ENCODE measurements around the gene BRWD1. TPM values are rescaled to one million over a fixed set of nuclear protein-coding genes. Genes with fewer than 3 reads are reported as not detected.
"Not testable (repeated sequence)": the region's sequence is repeated elsewhere in the genome, so short reads cannot be mapped to it uniquely, and the experiment has no call there.

Gene BRWD1
- polyA plus RNA-seq, 12 donors = 27.4 to 41.1 (median 37.0) TPM; not detected in 1

DNA sequence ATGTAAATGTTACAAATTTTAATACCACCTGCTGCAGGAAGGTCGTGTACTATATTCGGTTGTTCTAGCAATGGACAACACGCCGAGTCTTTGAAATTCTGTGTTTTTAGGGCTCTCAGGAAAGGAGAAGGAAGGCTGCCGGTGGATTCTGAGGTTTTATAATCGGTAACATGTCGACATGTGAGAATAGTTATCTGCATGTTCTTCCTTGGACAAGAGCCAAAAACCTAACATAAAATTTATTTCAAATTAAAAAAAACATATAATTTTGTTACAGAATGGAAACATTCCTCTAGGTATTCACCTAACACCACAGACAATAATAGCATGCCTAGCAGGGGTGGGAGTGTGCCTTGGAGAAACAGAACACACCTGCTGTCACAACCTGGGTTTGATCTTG is 135.0 kb downstream of the BRWD1 start:
- no peak for DNase-seq

DNA sequence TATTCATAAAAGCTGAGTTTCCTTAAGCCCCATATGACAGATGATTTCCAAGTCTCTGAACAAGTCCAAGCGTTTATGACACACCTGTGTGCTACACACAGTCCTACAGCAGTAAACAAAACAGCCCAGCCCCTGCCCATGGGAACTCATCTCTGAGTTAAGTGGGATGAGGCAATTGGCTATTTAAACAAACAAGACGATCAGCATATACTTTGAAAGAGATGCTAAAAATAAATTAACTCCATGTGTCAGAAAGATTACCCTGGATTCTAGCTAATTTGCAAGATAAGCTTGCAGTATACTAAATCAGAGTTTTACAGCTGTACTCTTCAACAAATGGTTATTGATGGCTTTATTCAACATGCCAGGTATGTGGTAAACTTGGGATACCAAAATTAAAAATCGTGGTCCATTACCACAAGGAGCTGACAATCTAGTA is 137.1 kb downstream of the BRWD1 start:
- no peak for DNase-seq

DNA sequence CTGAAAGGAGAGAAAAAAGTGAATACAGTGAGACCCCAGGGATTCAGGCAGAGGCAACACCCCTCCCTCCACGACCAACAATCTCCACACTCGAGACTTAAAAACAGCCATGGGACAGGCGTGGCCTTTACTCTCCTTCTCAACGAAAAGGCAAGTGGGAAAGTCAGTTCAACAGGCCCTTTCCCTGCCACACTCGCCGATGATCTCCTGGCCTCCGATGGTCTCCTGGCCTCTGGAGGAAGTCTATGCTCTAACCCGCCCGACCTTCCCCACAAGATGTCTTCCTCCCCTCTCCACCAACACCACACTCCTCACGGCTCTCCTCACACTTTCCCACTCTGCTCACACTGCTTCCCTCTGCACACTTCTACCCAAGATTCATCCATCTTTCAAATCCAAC is 137.8 kb downstream of the BRWD1 start:
- DNase-seq = no peak

DNA sequence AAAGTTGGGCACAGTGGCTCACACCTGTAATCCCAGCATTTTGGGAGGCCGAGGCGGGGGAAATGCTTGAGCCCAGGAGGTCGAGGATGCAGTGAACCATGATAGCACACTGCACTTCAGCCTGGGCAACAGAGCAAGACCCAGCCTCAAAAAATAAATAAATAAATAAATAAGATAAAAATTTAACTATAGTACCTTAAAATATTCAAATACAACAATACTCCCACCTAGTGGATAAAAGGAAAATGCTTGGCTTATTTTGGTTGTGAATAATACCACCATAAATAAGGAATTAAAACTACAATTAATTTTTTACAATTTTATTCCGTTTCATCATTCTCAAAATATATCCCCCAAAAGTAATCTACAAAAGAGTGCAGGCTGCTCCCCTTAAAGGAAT is 138.3 kb downstream of the BRWD1 start:
- no peak for DNase-seq

DNA sequence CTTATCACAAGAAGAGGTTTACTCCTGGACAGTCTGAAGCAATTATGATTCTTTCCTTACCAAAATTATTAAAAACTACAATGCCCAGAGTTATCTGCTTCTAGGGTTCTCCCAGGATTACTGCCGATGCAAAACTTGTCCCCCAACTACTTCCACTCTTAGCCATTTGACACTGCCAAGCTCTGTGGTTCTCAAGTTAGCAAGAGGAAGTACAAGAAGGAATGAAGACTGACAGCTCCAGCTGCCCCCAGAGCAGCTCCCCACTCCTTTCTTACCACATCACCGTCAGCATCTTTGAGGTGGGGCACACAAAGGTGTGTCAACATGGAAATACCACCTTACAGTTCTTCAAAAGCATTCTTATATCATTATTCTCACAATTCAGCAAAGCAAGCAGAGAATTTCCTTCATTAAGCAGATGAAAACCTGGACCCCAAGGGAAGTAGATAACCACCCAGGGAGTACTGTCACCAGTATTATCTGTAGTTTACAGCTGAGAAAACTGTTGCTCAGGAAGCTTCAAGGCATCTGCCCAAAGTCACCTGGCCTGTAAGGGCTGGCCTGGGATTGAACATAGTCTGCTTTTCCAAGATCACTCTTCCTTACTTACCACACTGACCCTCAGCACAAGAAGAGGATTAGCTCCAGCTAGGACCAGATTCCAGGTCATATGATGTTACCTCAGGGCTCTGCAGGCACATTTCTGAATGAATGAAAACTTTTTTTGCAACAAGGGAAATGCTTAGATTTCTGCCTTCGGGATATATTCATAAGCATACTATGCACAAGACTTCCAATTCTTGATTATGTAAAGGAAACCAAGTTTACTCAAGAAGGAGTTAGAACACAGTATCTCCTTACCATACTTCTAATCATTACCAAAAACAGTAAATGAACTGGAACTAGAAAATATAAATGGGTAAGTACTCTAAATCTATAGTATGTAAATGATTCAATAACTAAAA is 139.4 kb downstream of the BRWD1 start:
- DNase-seq = no peak

DNA sequence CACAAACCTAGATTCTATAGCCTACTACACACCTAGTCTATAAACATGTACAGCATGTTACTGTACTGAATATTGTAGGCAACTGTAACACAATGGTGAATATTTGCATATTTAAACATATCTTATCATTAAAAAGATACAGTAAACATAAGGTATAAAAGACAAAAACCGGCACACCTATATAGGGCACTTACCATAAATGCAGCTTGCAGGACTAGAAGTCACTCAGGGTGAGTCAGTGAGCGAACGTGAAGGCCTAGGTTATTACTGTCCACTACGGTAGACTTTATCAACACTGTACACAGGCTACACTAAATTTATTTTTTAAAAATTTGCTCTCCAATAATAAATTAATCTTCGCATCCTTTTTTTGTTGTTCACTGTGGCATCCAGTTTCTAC is 143.5 kb downstream of the BRWD1 start:
- DNase-seq = no peak

DNA sequence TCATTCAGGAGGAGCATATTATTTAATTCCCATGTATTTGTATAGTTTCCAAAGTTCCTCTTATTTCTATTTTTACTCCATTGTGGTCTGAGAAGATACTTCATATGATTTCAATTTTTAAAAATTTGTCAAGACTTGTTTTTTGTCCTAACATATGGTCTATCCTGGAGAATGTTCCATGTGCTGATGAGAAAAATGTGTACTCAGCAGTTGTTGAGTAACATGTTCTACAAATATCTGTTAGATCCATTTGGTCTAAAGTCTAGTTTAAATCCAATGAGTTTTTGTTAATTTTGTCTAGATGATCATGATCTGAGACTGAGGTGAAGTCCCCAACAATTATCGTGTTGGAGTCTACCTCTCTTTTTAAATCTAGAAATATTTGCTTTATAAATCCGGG is 144.6 kb downstream of the BRWD1 start:
- no peak for DNase-seq

DNA sequence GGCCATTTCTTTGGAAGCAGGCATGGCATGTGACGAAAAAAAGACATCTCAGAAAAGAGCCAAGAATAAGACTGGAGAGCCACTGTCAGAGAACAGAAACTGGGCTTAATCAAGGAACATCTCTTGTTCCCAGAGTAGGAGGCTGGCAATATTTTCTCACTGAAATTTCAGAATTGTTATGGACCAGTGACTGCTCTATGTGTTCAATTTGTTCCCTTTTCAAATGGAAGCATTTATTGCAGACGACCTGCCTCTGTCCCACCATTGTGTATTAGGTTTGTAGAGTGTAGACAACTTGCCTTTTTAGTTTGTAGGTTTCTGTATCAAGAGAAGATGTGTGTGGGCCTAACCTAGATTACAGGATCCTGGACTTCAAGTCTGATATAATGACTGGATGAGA is 148.9 kb downstream of the BRWD1 start:
- no peak for DNase-seq

DNA sequence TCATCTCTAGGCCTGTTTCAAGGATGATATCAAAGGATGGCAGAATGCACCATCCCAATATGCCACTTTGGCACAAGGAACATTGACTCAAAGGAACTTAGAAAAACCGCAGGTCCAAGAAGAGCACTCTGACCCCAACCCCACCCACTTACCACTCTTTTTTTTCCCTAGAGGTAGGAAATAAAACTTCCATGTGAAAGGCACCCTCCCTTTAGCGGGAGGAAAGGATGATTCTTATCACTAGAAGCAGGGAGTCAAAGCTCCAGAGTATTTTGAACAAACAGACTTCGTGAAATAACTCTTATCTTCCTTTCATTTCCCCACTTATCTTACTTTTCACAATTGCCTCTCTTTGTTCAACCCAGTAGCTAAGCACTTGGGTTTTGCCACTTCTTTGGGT is 152.4 kb downstream of the BRWD1 start:
- DNase-seq = no peak

DNA sequence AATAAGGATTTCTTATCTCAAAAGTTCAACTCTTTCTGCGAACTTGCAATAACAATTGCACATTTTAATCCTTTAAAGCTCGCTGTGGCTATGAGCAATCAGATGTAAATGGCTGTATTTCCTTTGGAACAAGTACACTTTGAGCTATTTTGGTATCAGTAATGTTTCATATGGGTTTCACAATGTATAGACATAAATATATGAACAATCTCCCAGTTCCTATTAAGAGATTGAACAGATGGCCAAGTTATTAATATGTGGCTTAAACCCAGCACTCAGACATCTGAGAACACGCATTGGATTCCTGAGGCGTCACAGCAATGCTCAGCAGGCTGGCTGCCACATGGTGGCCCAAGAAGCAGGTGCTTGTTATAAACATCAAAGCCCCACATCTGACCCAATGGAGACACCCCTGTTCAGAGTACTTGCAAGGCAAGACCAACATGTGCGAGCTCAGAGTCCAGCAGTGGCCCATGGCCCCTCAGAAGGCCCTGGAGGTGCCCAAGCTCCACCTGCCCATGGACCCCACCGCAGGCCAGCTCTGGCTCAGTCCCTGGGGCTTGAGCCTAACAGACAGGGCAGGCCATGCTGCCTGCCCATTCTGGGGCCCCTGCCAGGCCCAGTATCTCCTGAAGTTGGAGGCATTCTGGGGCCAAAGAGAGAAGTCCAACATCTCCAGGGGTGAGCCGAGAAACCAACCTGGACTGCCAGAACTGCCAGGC is 153.9 kb downstream of the BRWD1 start:
- no peak for DNase-seq

DNA sequence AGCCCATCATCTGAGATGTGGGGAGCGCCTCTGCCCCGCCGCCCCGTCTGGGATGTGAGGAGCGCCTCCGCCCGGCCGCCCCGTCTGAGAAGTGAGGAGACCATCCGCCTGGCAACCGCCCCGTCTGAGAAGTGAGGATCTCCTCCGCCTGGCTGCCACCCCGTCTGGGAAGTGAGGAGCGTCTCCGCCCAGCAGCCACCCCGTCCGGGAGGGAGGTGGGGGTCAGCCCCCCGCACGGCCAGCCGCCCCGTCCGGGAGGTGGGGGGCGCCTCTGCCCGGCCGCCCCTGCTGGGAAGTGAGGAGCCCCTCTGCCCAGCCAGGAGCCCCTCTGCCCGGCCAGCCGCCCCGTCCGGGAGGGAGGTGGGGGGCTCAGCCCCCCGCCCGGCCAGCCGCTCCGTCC is 156.2 kb downstream of the BRWD1 start:
- DNase-seq = not testable (repeated sequence)

DNA sequence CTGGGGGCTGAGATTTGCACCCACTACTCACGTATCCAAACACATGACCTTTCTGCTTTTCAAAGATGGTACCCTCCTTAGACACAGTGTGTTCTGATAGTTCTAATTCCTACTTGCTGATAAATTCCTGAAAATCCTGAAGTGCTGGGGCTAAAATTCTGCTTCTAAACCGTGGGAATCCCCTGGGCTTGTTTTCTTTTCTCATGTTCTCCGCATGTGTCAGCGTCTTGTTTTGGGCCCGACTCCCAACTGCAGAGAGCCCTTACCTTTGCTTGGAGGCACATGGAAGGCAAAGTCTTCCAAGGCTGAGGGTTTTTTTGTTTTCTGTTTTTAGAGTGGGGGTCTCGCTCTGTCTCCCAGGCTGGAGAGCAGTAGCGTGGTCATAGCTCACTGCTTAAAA is 157.4 kb downstream of the BRWD1 start:
- no peak for DNase-seq

DNA sequence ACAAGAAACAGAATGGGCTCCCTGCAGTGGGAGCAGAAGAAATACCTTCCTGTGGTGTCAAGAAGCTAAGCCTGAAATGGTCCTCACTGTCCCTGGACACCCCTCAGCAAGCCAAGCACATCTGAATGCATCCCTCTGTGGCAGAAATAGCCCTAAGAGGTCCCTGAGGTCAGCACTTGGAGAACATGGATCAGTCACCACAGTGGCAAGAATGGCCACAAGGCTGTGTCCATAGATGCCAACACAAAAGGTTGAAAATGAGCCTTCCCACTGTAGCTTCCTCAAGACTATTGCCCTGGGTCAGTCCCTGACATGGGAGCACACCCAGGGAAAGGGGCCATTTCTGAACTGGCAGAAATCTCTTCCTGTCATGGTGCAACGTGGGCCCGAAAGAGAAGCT is 157.9 kb downstream of the BRWD1 start:
- DNase-seq = no peak

DNA sequence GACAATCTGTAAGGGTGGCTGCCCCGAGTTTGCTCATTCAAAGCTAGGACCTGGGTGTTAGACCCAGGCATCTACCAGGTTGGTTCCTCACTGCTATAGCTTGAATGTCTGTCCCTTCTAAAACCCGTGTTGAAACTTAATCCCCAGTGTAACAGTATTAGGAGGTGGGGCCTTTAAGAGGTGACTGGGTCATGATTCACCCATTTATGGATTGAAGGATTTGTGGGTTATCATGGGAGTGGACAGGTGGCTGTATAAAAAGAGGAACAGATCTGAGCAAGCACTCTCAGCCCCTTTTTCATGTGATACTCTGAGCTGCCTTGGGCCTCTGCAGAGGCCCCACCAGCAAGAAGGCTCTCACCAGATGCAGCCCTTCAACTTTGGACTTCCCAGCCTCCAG is 159.6 kb downstream of the BRWD1 start:
- DNase-seq = no peak

DNA sequence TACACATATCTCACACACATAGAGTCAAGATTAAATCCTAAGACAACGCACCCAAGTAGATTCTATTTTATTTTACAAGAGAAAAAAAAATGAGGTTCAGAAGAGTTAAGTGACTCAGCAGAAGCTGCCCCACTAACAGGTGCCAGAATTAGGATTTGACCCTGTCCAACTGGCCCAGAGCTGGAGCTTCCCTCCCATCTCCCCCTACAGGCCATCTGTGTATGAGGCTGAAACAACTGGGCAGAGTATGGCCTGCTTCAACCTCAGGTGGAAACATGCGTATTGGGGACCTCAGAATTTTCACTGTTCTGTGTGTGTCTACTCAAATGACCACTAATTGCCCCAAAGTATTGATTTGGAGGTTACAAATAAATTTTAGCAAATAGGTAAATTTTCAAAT is 160.1 kb downstream of the BRWD1 start:
- no peak for DNase-seq

DNA sequence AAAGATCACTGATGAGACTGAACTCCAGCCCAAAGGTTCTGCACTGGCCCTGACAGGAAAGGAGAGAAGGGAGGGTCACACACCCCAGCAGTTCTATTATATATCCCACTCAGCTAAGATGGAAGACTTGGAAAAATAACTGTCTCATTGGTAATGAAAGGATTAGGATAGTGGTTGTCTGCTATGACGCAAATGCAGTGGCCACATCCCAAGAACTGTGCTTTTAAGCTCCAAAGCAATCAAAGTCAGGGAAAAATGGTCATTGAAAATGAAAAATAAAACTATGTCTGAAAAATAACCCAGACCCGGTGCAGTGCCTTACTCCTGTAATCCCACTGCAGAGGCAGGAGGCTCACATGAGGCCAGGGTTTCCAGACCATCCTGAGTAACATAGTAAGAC is 161.2 kb downstream of the BRWD1 start:
- DNase-seq = no peak

DNA sequence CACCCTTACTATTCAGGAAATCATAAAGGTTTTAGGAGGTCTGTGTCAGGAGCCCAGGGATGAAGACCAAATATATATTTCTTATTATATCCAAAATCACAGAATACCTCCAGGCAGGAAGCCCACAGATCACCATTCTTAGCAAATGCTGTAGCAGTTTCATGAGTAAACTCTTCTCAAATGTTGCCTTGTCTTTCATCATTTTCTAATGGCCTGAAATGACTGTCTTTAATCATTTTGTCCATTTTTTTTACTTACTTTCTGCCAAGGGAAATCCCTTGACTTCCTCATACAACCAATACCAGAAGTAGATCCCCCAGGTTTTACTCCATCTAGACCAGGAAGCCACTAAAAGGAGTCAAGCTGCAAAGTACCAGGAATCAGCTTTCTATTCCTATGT is 162.6 kb downstream of the BRWD1 start:
- DNase-seq = no peak

DNA sequence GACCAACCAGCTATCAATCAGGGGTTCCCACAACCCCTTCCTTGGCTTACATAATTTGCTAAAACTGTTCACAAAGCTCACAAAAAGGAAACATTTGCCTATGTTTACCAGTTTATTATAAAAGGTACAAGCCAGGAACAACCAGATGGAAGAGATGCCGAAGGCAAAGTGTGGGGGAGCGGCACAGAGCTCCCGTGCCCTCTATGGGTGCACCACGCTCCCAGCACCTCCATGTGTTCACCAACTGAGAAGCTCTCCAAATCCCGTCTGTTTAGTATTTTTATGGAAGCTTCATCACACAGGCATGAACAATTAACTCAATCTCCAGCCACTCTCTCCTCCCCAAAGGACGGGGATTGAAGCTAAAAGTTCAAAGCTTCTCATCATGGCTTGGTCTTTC is 163.1 kb downstream of the BRWD1 start:
- no peak for DNase-seq

DNA sequence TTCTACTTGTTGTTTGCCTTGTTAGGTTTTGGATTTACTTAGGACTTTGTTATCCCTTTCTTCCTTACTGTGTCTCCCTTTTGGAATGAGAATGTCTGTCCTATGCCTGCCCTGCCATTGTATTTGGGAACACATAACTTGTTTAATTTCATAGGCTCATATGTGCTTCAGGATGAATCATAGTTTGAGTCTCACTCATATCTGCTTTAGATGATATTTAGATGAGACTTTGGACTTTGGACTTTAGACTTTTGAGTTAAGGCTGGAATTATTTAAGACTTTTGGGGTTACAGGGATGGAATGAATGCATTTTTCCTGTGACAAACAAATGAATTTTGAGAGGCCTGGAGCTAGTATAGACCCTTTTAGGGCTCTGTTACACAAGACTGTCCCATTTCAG is 163.6 kb downstream of the BRWD1 start:
- DNase-seq = no peak

DNA sequence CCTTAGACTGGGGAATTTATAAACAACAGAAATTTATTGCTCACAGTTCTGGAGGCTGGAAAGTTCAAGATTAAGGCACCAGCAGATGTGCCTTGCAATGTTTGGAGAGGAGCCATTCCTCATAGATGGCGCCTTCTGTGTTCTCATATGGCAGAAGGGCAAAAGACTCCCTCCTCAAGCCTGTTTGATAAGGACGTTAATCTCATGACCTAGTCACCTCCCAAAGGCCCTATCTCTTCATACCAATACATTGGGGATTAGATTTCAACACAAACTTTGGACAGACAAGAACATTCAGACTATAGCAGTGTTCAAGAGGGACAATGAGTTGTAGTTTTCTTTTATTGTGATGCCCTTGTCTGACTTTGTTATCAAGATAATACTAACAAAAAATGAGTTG is 164.5 kb downstream of the BRWD1 start:
- DNase-seq = no peak

DNA sequence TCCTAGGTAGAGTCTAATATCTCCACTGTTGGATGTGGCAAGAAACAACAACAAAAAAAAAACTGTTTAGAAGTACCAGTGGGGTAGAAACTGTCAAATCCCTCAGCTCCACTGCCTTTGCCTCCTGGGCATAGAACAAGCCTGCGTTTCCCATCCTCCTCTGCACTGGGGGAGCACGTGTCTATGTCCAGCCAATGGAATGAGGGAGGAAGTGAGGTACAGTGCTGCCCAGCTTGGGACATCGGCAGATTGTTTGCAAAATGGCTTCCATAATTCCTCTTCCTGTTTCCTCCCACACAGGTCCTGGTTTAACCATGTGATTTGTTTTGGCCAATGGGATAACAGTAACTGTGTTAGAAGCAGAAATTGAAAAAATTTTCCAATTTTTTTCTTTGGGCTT is 169.2 kb downstream of the BRWD1 start:
- DNase-seq = no peak

DNA sequence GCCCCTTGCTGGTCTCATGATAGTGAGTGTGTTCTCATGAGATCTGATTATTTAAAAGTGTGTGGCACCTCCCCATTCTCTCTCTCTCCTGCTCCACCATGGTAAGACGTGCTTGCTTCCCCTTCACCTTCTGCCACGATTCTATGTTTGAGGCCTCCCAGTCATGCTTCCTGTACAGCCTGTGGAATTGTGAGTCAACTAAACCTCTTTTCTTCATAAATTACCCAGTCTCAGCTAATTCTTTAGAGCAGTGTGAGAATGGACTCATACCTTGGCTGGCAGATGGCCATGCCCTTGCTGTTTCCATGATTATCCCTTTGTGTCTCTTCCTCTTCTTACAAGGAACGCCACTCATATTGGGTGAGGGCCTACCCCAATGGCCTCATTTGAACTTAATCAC is 170.5 kb downstream of the BRWD1 start:
- DNase-seq = no peak

DNA sequence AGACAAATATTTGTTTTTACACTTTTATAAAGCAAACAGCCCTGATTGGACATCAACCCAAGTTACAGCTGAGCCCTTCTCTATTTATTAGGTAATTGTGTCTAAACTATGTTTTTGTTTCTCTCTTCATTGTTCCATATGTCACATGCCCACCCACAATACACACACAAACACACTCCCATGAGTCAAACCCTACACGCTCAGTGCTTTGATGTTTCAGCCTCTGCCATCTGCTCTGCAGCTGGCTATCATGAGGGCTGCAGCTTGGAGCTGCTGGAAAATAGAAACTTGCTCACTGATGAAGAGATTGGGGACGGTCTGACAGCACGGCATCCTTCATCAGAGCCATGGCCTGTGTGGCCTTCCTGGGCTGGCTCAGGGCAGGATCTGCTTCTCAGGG is 171.9 kb downstream of the BRWD1 start:
- no peak for DNase-seq

All from muscle of arm (tissue), 12 donors.